Right ventricle myocardium inferior (tissue), 1 donor: Measurements from ENCODE around the gene DAP. TPM values are rescaled to one million over a fixed set of nuclear protein-coding genes. Genes with fewer than 3 reads are reported as not detected.
A peak's percentile ranks its signal among the peaks of the same experiment; 100 is the strongest.

ENCODE experiments used
- ATAC-seq: fragments of 200-7000 bp; cut with Tn5 transposase; one replicate; pipeline ENCODE4 v1.9.1; 2020; ENCODE audit warnings: mild to moderate bottlenecking, moderate library complexity
- DNase-seq: peaks from one replicate; pipeline ENCODE4 v3.0.0; 2021; ENCODE audit errors: missing footprints
- intact Hi-C: fragments of 100-400 bp; cut with DNase I; formaldehyde crosslinking; loops from one replicate; pipeline ENCODE4 v1.11.0; 2022
- total RNA-seq: library from RNA; stranded (reverse); fragmentation: NEBNext Ultra II Directional; extraction: Animal tissue kit (Norgen Biotek cat#: 25700); gene quantifications from one replicate; pipeline ENCODE4 v1.2.1, GENCODE V29; 2021
- donor health status: DM: no; HTN: yes; CAD: no; lungs with severe emphysema.

DAP gene
- total RNA-seq, 1 donor from 2014 or later: 18.7 TPM

GRCh38 chr5:10740384-10740783, 20.6 kb downstream of the DAP start:
- no peak for DNase-seq
- no peak for ATAC-seq
- intact Hi-C loops: loop anchor here (5.0 kb wide), 1 partner anchor 38 kb away; no protein-coding TSS in a partner anchor

DNA sequence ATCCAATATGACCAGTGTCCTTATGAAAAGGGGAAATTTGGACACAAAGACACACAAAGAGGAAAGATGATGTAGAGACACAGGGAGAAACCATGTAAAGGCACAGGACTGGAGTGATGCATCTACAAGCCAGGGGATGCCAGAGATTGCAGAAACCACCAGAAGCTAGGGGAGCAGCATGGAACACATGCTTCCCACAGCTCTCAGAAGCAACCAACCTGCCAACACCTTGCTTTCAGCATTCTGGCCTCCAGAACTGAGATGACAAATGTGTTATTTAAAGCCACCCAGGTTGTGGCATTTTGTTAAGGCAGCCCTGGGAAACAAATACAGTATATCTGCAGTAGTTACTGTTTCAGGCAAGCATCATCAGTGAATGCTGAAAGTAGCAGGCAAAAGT, 23.2 kb downstream of the DAP start:
- intact Hi-C loops: no loop called here
- ATAC-seq (no peak), DNase-seq (no peak)

DNA sequence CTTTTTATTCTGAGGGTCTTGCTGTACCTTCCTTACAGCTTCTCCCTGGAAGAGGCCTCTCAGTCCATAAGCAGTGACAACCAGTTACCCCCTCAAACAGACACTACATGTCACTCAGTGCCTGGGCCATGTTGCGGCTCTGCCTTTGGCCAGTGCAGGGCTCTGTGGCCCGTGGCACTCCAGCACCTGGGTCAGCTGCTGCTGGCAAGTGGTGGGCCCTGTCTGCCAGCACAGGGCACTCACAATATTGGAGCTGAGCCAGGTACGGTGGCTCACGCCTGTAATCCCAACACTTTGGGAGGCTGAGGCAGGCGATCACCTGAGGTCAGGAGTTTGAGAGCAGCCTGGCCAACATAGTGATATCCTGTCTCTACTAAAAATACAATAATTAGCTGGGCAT, 24.2 kb downstream of the DAP start:
- no peak for ATAC-seq
- intact Hi-C loops: no loop called here

GRCh38 chr5:10736354-10736753, 24.7 kb downstream of the DAP start:
- no peak for DNase-seq
- intact Hi-C loops: no loop called here
- no peak for ATAC-seq

More for the DNA sequence above, 24.2 kb downstream of the DAP start:
- no peak for DNase-seq

- DNase-seq (no peak), ATAC-seq (peak; percentile 65)
- intact Hi-C loops: no loop called here
Observed at GRCh38 chr5:10735569-10736276, 25.3 kb downstream of the DAP start.

DNA sequence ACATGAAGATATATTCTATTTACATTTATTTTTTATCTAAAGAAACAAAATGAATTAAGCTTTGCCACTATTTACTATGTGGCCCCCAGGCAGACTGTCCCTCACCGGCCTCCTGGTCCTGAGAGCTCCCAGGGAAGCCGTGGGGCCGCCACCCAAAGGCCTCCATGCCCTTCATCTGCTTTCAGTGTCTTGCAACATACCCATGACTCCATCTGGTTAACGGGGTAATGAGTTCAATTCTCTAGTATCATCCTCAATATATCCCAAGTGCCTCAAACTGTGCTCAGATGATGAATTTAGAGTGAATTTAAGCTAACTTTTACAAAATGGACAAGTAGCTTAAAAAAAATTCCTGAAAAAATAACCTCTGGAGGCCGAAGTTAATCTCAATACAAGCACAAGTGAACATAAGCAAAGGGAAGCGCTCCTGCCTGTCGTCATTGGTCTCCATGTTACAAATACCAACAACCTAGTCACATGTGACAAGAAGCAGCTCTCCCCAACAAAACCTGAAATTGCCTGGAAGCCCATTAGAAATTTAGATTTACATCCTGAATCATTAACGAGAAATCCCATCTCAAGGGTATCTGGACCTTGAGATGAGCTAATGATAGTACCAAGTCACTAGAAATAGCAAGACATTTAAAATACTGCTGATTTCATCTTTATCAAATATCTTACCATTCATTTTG, 26.1 kb downstream of the DAP start:
- intact Hi-C loops: no loop called here
- no peak for DNase-seq
- ATAC-seq: no peak

- DNase-seq (no peak), ATAC-seq (no peak)
- intact Hi-C loops: no loop called here
Observed at GRCh38 chr5:10734037-10734709, 26.9 kb downstream of the DAP start.

DNA sequence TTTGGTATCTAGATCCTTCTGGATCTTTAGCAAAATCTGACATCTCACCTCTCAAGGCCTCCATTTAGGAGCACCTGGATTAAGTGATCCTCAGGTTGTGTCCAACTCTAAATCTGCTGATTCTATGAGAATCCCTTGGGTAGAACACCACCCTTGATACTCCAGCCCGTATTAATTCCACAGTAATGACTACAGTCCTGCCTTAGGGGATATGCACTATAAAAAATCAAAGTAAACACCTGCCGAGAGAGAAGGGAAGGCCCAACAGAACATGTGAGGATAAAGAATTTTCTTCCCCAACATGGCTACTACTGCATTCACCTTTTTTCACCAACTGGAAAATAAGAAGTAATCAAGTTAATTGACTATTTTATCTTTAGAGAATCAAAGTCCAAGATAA, 27.6 kb downstream of the DAP start:
- DNase-seq (no peak), ATAC-seq (no peak)
- intact Hi-C loops: no loop called here

DNA sequence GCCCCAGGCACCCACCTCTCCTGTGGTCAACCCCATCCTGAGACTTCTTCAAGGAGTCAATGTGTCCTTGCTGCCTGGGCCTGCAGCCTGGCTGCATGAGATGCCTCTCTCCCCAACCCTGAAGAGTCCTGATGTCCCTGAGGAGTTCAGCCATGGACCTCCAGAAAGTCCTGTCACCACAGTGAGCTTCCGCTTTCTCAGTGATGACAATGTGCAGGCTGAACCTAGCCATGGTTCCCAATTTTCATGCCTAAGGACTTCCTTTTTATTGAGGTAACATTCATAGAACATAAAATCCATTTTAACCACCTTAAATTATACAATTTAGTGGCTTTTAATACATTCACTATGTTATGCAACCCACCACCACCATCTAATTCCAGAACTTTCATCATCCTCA, 29.1 kb downstream of the DAP start:
- intact Hi-C loops: no loop called here
- DNase-seq (no peak), ATAC-seq (no peak)

DNA sequence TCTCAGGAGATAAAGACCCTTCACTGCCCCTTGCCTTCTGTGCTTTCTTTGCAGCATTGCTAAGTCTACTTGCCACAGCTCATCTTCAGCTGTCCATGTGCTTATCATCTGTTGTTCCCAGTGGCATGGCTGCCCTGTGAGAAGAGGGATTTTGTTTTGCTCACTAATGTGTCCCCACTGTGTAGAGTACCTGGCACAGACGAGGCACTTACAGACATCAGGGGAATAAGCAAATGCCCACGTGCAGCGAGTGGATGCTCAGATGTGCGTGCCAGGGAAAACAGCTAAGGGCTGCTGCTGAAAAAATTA, 31.0 kb downstream of the DAP start:
- ATAC-seq (no peak), DNase-seq (no peak)
- intact Hi-C loops: no loop called here

GRCh38 chr5:10729320-10730042, 31.6 kb downstream of the DAP start:
- DNase-seq: no peak
- ATAC-seq: no peak
- intact Hi-C loops: no loop called here

DNA sequence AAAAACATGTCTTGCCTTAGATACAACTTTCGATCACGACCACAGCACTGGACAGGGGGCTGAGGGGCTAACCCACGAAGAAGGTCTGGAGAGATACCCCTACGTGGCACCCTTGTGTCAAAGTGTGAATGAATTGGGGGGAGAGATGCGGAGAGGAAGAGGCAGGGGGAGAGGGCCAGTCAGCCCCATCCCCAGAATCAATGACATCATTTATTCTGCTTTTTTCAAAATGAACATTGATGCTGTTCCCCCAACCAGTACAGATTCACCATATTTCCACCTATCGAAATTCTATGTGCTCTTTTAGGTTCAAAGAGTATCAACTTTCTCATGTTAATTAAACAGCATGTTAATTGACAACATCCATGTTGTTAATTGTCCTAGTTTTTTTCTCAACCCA, 32.4 kb downstream of the DAP start:
- intact Hi-C loops: no loop called here
- DNase-seq (no peak), ATAC-seq (no peak)

- DNase-seq: no peak
- intact Hi-C loops: no loop called here
- no peak for ATAC-seq
Observed at GRCh38 chr5:10727861-10728260, 33.2 kb downstream of the DAP start.

- DNase-seq (no peak), ATAC-seq (no peak)
- intact Hi-C loops: no loop called here
Observed at GRCh38 chr5:10726913-10727517, 34.0 kb downstream of the DAP start.

GRCh38 chr5:10726179-10726912, 34.7 kb downstream of the DAP start:
- intact Hi-C loops: no loop called here
- ATAC-seq: no peak
- no peak for DNase-seq

- DNase-seq (no peak), ATAC-seq (no peak)
- intact Hi-C loops: no loop called here
Observed at GRCh38 chr5:10725636-10726035, 35.4 kb downstream of the DAP start.

- ATAC-seq (peak; percentile 93), DNase-seq (peak; percentile 73)
- intact Hi-C loops: no loop called here
Observed at GRCh38 chr5:10724781-10725507, 36.1 kb downstream of the DAP start.

GRCh38 chr5:10723514-10723913, 37.5 kb downstream of the DAP start:
- ATAC-seq (no peak), DNase-seq (no peak)
- intact Hi-C loops: no loop called here
